HCT116 (cell line): ENCODE data around the gene PPP2R5C. TPM values are rescaled to one million over a fixed set of nuclear protein-coding genes. Genes with fewer than 3 reads are reported as not detected.

Experiments used
- ATAC-seq: fragments of 200-7000 bp; cut with Tn5 transposase; 2 replicates; pipeline ENCODE4 v1.9.1; 2020; ENCODE audit warnings: mild to moderate bottlenecking, moderate library complexity
- BruUV-seq: library from RNA; stranded (reverse); fragments of 400-500 nt; replicated peaks from 2 replicates; lab custom pipeline; 2021; lab: Mats Ljungman, UMichigan
- CTCF ChIA-PET: fragments of 300-600 bp; sonication (Branson Sonifier 250); formaldehyde crosslinking; loops from one replicate; lab custom pipeline; 2021; ENCODE audit warnings: antibody characterized with exemption; lab: Charles Lee
- POLR2A ChIA-PET: fragments of 300-600, 350-600 bp; sonication (Branson Sonifier 250); formaldehyde crosslinking; loops from one replicate; lab custom pipeline; 2021; ENCODE audit warnings: antibody characterized with exemption; lab: Charles Lee
- RAD21 ChIA-PET, 2 experiments: fragments of 300-600 bp; sonication (Branson Sonifier 250); formaldehyde crosslinking; loops; one replicate each; lab custom pipeline; 2023; ENCODE audit warnings: low total read pairs in 2 of 2; ENCODE audit not compliant: uncharacterized antibody in 2 of 2, unreplicated experiment in 2 of 2, low non-redundant PET in 1 of 2; lab: Charles Lee
- DNase-seq: peaks from one replicate; pipeline ENCODE4 v3.0.0-alpha.2; 2010; ENCODE audit warnings: low read depth, low spot score
- H2AFZ ChIP-seq: fragments of 200-600 bp; shearing (Covaris generic), sonication (generic); 2 replicates; pipeline ENCODE4 v1.6.1; 2017; ENCODE audit warnings: low read depth, mixed run types, mixed read lengths, antibody characterized with exemption, low read length; ENCODE audit not compliant: poor library complexity, severe bottlenecking
- H3K27ac ChIP-seq: 2 replicates; pipeline ENCODE4 v1.5.1; 2012; ENCODE audit warnings: low read depth, low read length
- H3K27me3 ChIP-seq: fragments of 200-600 bp; sonication (generic); 2 replicates; pipeline ENCODE4 v1.6.1; 2016; ENCODE audit warnings: mixed run types, low read length, mixed read lengths; ENCODE audit not compliant: insufficient read depth
- H3K36me3 ChIP-seq, 2 experiments: fragments of 200-500 bp in 1 of 2; fragments of 200-600 bp in 1 of 2; sonication (Bioruptor generic) in 1 of 2; sonication (generic) in 1 of 2; 2 replicates each; pipeline versions ENCODE4 v1.5.1 to v1.6.1; 2014 to 2016; ENCODE audit warnings: low read length in 2 of 2, inconsistent platforms in 1 of 2, mixed read lengths in 1 of 2, mixed run types in 1 of 2; ENCODE audit not compliant: insufficient read depth in 2 of 2, control insufficient read depth in 1 of 2
- H3K4me1 ChIP-seq, 2 experiments: fragments of 200-600 bp in 1 of 2; sonication (generic) in 1 of 2; 2 replicates each; pipeline versions ENCODE4 v1.5.1 to v1.6.1; 2012 to 2017; ENCODE audit warnings: low read length in 2 of 2, inconsistent platforms in 1 of 2, mild to moderate bottlenecking in 1 of 2, mixed read lengths in 1 of 2, mixed run types in 1 of 2, moderate library complexity in 1 of 2; ENCODE audit not compliant: insufficient read depth in 2 of 2, control insufficient read depth in 1 of 2
- H3K4me2 ChIP-seq: fragments of 200-600 bp; sonication (generic); 2 replicates; pipeline ENCODE4 v1.6.1; 2017; ENCODE audit warnings: mixed run types, low read length, mixed read lengths
- H3K4me3 ChIP-seq, 2 experiments: fragments of 200-600 bp in 1 of 2; sonication (generic) in 1 of 2; replicated peaks in 1 of 2; 2 replicates each; pipeline ENCODE4 v1.5.1; 2011 to 2016; ENCODE audit warnings: low read length in 2 of 2, control low read depth in 1 of 2, low read depth in 1 of 2, mild to moderate bottlenecking in 1 of 2, mixed read lengths in 1 of 2, mixed run types in 1 of 2
- H3K79me2 ChIP-seq: fragments of 200-600 bp; sonication (generic); 2 replicates; pipeline ENCODE4 v1.6.1; 2017; ENCODE audit warnings: mild to moderate bottlenecking, mixed run types, low read length, moderate library complexity, mixed read lengths; ENCODE audit not compliant: insufficient read depth
- H3K9ac ChIP-seq: fragments of 200-600 bp; sonication (generic); 2 replicates; pipeline ENCODE4 v1.6.1; 2016; ENCODE audit warnings: low read length, mixed read lengths
- H3K9me2 ChIP-seq: fragments of 200-600 bp; sonication (generic), shearing (Covaris generic); 2 replicates; pipeline ENCODE4 v1.6.1; 2017; ENCODE audit warnings: mixed run types, mild to moderate bottlenecking, moderate library complexity; ENCODE audit not compliant: insufficient read depth
- H3K9me3 ChIP-seq, 2 experiments: fragments of 200-500 bp in 1 of 2; fragments of 200-600 bp in 1 of 2; sonication (Bioruptor generic) in 1 of 2; sonication (generic) in 1 of 2; 2 replicates each; pipeline ENCODE4 v1.6.1; 2014 to 2017; ENCODE audit warnings: low read length in 2 of 2, mixed read lengths in 2 of 2, inconsistent platforms in 1 of 2, low read depth in 1 of 2, mild to moderate bottlenecking in 1 of 2, mixed run types in 1 of 2, moderate library complexity in 1 of 2; ENCODE audit not compliant: control insufficient read depth in 1 of 2, insufficient read depth in 1 of 2
- H4K20me1 ChIP-seq: fragments of 200-600 bp; sonication (generic), shearing (Covaris generic); 2 replicates; pipeline ENCODE4 v1.6.1; 2017; ENCODE audit warnings: mixed run types, mild to moderate bottlenecking, moderate library complexity; ENCODE audit not compliant: insufficient read depth
- CBX3 ChIP-seq: IDR thresholded peaks from 2 replicates; pipeline ENCODE4 v1.6.1; 2012; ENCODE audit warnings: low read depth
- CEBPB ChIP-seq: IDR thresholded peaks from 2 replicates; pipeline ENCODE4 v1.6.1; 2012; ENCODE audit warnings: low read depth
- EGR1 ChIP-seq: IDR thresholded peaks from 2 replicates; pipeline ENCODE4 v1.6.1; 2012; ENCODE audit warnings: low read depth
- ELF1 ChIP-seq: IDR thresholded peaks from 2 replicates; pipeline ENCODE4 v1.6.1; 2012; ENCODE audit warnings: low read depth, borderline replicate concordance
- EZH2 ChIP-seq: fragments of 200-600 bp; sonication (generic); IDR thresholded peaks from 2 replicates; pipeline ENCODE4 v1.6.1; 2017; ENCODE audit warnings: antibody characterized with exemption, mixed run types
- EZH2phosphoT487 ChIP-seq: fragments of 200-600 bp; IDR thresholded peaks from 2 replicates; pipeline ENCODE4 v1.6.1; 2018; ENCODE audit warnings: antibody characterized with exemption, borderline replicate concordance
- FOSL1 ChIP-seq: IDR thresholded peaks from 2 replicates; pipeline ENCODE4 v1.6.1; 2012; ENCODE audit warnings: low read depth
- JUND ChIP-seq: IDR thresholded peaks from 2 replicates; pipeline ENCODE4 v1.6.1; 2012
- POLR2AphosphoS5 ChIP-seq: IDR thresholded peaks from 2 replicates; pipeline ENCODE4 v1.6.1; 2011; ENCODE audit warnings: mild to moderate bottlenecking, low read depth, low read length, moderate library complexity
- SP1 ChIP-seq: IDR thresholded peaks from 2 replicates; pipeline ENCODE4 v1.6.1; 2012; ENCODE audit warnings: low read depth
- SRF ChIP-seq: IDR thresholded peaks from 2 replicates; pipeline ENCODE4 v1.6.1; 2012; ENCODE audit warnings: low read depth
- TCF7L2 ChIP-seq: IDR thresholded peaks from 2 replicates; pipeline ENCODE4 v1.7.0; 2011; ENCODE audit warnings: borderline replicate concordance, inconsistent platforms; ENCODE audit not compliant: insufficient read depth, insufficient read length; ENCODE audit errors: extremely low read depth
- YY1 ChIP-seq: IDR thresholded peaks from 2 replicates; pipeline ENCODE4 v1.6.1; 2011; ENCODE audit warnings: low read length, low read depth, moderate library complexity, mild to moderate bottlenecking; ENCODE audit not compliant: insufficient replicate concordance; ENCODE audit errors: extremely low read depth
- ZFX ChIP-seq: fragments of 450-650 bp; IDR thresholded peaks from 2 replicates; pipeline ENCODE4 v1.6.1; 2017
- ZNF274 ChIP-seq: fragments of 200-500 bp; sonication (Bioruptor generic); IDR thresholded peaks from 2 replicates; pipeline ENCODE4 v1.6.1; 2014; ENCODE audit warnings: mild to moderate bottlenecking, low read depth, low read length, inconsistent platforms
- intact Hi-C: fragments of 100-400 bp; cut with micrococcal nuclease; formaldehyde crosslinking; loops from 2 replicates; pipeline ENCODE4 v1.10.0; 2022
- total RNA-seq: library from RNA; stranded (reverse); gene quantifications from one replicate; pipeline ENCODE4 v1.2.1, GENCODE V29; 2021; ENCODE audit not compliant: unreplicated experiment

Gene PPP2R5C
- total RNA-seq, 1 experiment from 2014 or later, result 117 TPM

GRCh38 chr14:101739446-101740141, 21.9 kb upstream of the PPP2R5C start:
- ChIA-PET CTCF (no interaction called here), POLR2A (no interaction called here), RAD21 (no interaction called here)
- Histone ChIP-seq H4K20me1 (no peaks in the 10 kb centered on the region), H2AFZ (no peak overlapping the region), H3K79me2 (no peaks in the 10 kb centered on the region), H3K4me1 (peaks cover 0 to 5% of the 10 kb centered on the region in 2 experiments; a peak in 1 of 4 replicates), H3K9me2 (no peaks in the 10 kb centered on the region), H3K9ac (no peak overlapping the region), H3K9me3 (peaks cover 0 to 3% of the 10 kb centered on the region in 2 experiments; a peak in 2 of 4 replicates), H3K27me3 (no peaks in the 10 kb centered on the region), H3K4me3 (no peak overlapping the region), H3K27ac (no peak overlapping the region), H3K36me3 (no peaks in the 10 kb centered on the region), H3K4me2 (no peak overlapping the region)
- intact Hi-C loops, result no loop called here
- ATAC-seq (no peak), DNase-seq (no peak)
- TF ChIP-seq CEBPB, result no peak
- TF ChIP-seq JUND, result no peak
- TF ChIP-seq CBX3, result no peak
- TF ChIP-seq EZH2phosphoT487, result no peak
- TF ChIP-seq POLR2AphosphoS5, result no peak
- no peak for TF ChIP-seq SP1
- no peak for TF ChIP-seq EZH2
- no peak for TF ChIP-seq ZNF274
- TF ChIP-seq SRF, result no peak
- no peak for TF ChIP-seq ZFX
- TF ChIP-seq YY1, result no peak
- no peak for TF ChIP-seq ELF1
- no TSS peak for BruUV-seq

GRCh38 chr14:101740981-101741380, 20.5 kb upstream of the PPP2R5C start:
- no peaks in the 10 kb centered on the region for H3K27me3 ChIP-seq
- no peak overlapping the region for H2AFZ ChIP-seq
- H3K79me2 ChIP-seq, result no peaks in the 10 kb centered on the region
- H3K9me2 ChIP-seq, result no peaks in the 10 kb centered on the region
- ChIA-PET POLR2A (no interaction called here), RAD21 (no interaction called here), CTCF (no interaction called here)
- no TSS peak for BruUV-seq
- no peaks in the 10 kb centered on the region for H3K4me1 ChIP-seq
- H3K27ac ChIP-seq, result no peak overlapping the region
- H3K9me3 ChIP-seq, result peaks cover 0 to 3% of the 10 kb centered on the region in 2 experiments; a peak in 2 of 4 replicates
- intact Hi-C loops, result no loop called here
- H3K9ac ChIP-seq, result no peak overlapping the region
- DNase-seq (no peak), ATAC-seq (no peak)
- H3K36me3 ChIP-seq, result no peaks in the 10 kb centered on the region
- no peaks in the 10 kb centered on the region for H4K20me1 ChIP-seq
- no peak overlapping the region for H3K4me3 ChIP-seq
- no peak for TF ChIP-seq EGR1
- TF ChIP-seq TCF7L2, result no peak
- TF ChIP-seq CEBPB, result no peak
- TF ChIP-seq FOSL1, result no peak
- TF ChIP-seq SRF, result no peak
- no peak overlapping the region for H3K4me2 ChIP-seq
